ENCODE data around the gene APBB1IP. TPM values are rescaled to one million over a fixed set of nuclear protein-coding genes. Genes with fewer than 3 reads are reported as not detected.
"Not testable (repeated sequence)": the region's sequence is repeated elsewhere in the genome, so short reads cannot be mapped to it uniquely, and the experiment has no call there.

The APBB1IP gene
- polyA plus RNA-seq (ENCODE audit: insufficient read length) = 3.9 TPM

GRCh38 chr10:26437637-26438461 is at the start of gene APBB1IP:
TSS of gene APBB1IP (plus strand) at chr10:26438341. CDS start at chr10:26492327, 53,986 bp downstream.
- DNase-seq = peak; percentile 32

DNA sequence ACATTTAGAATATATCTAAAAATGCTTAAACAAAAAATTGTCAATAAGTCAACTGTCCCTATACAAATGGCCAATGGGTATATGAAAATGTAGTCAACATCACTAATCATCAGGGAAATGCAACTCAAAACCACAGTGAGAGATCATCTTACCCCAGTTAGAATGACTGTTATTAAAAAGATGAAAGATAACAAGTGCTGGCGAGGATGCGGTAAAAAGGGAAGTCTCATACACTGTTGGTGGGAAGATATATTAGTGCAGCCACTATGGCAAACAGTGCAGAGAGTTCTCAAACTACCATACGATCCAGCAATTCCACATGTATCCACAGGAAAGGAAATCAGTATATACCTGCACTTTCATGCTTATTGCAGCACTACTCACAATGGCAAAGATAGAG is 48.6 kb upstream of the APBB1IP start:
- DNase-seq = no peak

DNA sequence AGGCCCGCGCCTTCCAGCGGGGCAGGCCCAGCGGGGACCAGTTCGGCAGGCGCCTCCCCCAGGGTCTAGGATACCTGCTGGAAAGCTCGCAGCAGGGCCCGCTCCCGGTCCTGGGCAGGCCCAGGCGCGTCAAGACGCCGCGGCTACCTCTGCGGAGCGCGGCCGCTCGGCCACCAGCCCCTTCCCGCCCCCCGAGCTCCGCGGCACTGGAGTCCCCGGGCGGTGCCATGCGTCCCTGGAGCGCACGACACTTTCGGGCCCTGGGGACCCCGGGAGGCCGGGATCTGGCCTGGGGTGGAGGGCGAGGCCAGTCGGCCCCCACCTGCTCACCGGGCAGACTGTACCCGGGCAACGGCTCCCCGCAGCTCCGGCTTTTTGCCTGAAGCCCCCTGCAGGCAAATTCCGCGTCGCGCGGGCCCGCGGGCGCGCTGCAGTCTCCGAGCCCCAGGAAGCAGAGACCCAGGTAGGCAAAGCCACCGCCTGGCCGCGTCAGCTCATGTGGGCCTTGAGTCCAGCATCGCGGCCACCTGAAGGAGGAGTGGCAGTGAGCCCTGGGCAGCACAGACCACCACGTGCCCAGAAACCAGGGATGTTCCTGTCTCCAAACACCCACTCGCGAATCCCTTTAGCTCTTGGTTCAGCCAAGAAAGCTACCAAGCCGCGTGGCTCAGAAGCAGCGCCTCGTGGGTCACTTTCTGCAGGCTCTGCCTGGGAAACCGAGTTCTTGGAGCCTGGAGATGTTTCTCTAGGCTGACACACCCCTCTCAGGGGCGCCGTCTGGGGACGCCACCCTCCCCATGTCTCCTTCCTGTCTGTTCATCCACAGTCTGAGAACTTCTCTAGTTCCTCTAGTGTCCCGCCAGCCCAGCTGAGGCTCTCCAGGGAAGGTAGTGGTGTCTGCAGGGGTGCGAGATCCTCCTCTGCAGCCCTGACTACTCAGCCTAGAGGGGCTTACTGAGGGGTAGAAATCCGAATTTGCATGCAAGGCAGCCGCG is 46.1 kb upstream of the APBB1IP start:
- DNase-seq = no peak

- not testable (repeated sequence) for DNase-seq
Measured at GRCh38 chr10:26398353-26398752, 39.8 kb upstream of the APBB1IP start.

DNA sequence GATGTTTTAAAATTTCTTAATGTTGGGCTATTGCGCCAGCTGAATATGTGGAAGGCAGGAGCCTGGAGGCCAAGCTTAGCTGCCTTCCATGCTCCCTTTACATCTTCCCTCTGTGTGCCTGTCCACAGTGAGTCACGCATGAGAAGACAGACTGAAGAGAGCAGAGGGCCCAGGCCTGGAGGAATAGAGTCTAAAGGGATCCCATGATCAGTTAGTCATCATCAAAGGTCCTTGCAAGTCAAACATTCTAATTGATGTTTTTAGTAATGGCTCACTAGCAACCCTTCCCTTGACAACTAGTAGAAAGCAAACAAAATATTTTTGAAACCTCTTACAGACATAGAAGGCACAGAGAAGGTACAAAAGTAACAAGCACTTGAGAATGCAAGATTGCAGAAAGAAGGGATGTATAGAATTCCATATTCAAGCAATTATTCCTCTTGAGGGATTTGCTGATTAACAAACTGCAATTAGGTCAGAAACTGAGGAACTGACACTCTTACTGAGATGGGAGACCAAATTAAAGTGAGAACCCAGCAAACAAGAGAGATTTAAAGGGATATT is 30.7 kb upstream of the APBB1IP start:
- no peak for DNase-seq

- DNase-seq = no peak
Measured at GRCh38 chr10:26408858-26409494, 29.2 kb upstream of the APBB1IP start.

DNA sequence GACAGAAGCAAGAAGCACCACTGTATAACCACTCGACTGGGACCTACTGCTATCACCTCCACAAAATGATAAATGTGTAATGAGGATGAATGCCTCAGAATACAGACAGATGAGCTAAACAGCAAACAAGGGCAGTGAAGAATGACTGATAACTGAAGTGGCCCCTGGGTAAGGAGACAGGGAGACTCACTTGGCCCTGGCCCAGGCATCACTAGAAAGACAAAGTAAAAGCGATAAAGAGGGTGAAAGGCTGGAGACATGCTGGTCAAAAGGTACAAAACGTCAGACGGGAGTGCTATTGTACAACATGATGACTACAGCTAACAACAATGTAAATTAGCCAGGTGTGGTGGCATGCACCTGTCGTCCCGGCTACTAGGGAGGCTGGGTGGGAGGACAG is 27.8 kb upstream of the APBB1IP start:
- DNase-seq = no peak

DNA sequence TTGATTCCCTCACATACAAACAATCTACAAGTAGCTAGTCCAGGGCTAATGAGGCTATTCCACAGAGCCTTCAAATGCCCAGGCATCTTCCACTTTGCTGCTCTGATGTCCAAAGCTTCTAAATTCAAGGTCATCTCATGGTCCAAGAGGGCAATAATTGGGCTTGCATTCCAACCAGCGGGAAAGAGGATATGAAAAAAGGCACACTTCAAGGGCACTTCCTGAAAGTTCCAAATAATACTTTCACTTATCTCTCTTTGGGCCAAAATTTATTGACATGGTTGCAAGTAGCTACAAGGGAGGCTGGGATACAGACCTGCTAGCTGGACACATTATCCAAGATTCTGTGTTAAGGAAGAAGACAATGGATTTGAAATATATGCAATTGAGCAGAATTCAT is 25.2 kb upstream of the APBB1IP start:
- no peak for DNase-seq

DNA sequence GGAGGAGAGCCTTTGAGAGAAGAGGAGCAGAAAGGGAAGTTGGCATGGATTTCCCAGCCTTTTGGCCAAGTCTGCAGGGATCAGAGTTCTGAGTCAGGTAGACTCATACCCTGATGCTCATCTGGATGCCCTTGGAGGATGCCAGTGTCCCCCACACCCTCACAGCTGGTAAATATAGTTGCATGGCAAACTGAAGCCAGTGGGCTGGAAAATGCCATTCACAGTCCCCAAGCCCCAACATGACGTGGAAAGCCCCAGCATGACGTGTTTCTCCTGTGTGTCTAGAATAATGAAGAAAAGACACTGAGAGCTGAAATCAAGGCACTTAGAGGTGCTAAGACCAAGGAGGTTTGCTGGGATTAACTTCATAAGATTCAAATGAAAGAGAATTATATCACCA is 24.8 kb upstream of the APBB1IP start:
- no peak for DNase-seq

GRCh38 chr10:26417136-26417535 is 21.0 kb upstream of the APBB1IP start:
- no peak for DNase-seq

GRCh38 chr10:26422977-26423376 is 15.2 kb upstream of the APBB1IP start:
- DNase-seq = no peak

GRCh38 chr10:26423722-26424121 is 14.4 kb upstream of the APBB1IP start:
- DNase-seq = no peak

- DNase-seq = no peak
Measured at GRCh38 chr10:26430641-26431163, 7.4 kb upstream of the APBB1IP start.

- DNase-seq = no peak
Measured at GRCh38 chr10:26432938-26433337, 5.2 kb upstream of the APBB1IP start.

DNA sequence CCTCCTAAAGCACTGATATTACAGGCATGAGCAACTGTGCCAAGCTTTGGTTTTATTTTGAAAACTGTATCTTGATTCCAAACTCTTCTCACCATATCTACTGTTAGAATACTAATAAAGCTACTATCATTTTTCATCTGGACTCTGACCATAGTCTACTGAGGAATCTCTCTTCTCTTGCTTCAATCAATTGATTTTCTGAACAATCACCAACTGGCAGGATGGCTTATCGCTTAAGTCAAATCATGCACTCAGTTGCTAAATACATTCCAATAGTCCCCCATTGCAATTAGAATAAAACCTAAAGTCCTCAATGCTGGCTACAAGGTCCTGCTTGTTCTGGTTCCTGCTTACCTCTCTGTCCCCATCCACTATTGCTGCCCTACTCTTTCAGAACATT is 2.3 kb upstream of the APBB1IP start:
- no peak for DNase-seq

DNA sequence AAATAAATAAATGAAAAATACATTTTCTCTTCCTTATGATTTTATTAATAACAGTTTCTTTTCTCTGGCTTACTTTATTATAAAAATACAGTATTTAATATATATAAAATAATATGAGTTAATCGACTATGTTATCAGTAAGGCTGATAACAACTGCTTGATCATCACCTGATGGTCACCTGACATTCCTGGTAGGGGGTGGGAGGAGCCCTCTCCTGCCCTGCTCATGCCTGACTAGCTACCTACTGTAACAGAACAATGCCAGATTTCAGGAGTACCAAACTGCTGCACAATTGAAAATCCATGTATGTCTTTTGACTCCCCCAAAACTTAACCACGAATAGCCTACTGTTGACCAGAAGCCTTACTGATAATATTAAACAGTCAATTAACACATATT is 1.3 kb upstream of the APBB1IP start:
- no peak for DNase-seq

GRCh38 chr10:26438534-26439341 is 597 bp downstream of the APBB1IP start:
- no peak for DNase-seq

DNA sequence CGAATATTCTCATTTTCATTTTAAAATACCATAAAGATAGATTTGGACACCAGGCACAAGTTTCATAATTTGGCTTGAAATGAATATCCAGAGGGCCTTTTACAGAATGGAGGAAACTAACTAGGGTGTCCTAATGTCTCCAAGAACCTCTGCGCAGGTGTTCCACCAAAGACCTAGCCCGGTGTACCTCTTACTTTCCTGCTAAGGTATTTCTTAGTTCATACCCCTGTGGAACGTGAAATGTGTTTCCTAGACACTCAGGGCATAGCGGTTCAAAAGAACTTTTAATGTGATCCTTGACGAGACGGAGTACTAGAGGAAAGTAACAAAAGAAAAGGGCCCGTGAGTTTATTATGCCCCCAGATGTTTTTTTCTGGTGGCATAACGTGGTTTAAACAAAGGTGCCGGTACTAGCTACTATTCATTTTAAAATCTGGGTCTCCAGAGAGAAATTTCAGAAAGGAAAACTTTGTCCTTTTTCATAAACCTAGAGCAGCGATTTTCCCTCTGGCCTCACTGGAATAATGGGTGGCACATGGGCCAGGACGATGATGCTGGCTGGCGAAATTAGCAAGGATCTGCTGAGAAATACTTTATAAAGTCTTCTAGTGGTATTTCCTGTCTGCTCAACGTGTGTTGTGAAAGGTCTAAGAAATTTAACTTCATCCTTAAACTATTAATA is 1.4 kb downstream of the APBB1IP start:
- no peak for DNase-seq

GRCh38 chr10:26440088-26440470 is 1.9 kb downstream of the APBB1IP start:
- DNase-seq = no peak

DNA sequence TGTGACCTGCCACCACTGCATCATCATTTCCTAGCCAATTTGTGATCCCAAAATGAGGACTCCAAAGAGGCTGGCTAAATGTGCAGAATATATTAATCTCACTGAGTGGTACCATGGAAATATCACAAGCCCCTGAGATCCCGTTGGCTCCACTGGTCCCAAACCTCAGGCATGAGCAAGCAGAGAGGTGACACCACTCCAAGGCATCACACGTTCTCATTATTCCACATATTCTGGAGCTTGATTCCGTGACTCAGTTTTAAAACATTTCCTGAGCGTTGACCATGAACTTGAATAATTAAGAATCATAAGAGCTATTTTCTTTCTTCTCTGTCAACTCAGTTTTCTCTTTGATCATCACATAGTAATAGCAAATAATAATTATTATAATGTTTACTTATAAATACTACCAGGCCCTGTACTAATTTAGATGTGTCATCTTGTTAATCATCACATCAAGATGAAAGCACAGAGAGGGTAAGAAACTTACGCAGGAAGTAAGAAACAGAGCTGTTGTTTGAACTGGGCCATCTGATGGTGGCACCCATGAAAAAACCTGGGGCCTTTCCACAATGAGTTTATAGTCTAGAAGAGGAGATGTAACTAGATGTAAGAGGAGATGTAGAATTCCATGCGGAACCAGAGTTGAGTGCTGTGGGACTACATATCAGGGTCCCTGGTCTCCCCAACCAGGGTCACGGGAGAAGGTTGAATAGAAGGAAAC is 3.5 kb downstream of the APBB1IP start:
- DNase-seq = no peak

All from hindlimb muscle (tissue), 1 donor.